Adrenal gland (tissue), 12 donors: ENCODE data around the gene P3H2. TPM values are rescaled to one million over a fixed set of nuclear protein-coding genes. Genes with fewer than 3 reads are reported as not detected.

Experiments used
- DNase-seq, 7 donors: peaks; one replicate each; pipeline ENCODE4 v3.0.0-alpha.2; 2019 to 2020
- H3K27ac ChIP-seq, 5 donors: fragments of 200-600 bp; sonication (generic) in 4 of 5; 1 replicate in 3 of 5; 2 replicates in 2 of 5; pipeline versions ENCODE4 v1.5.1 to v1.8.0; 2016 to 2020; ENCODE audit warnings: mild to moderate bottlenecking in 1 of 5
- H3K27me3 ChIP-seq: fragments of 200-600 bp; 2 replicates; pipeline ENCODE4 v1.8.0; 2021
- H3K36me3 ChIP-seq, 2 donors: fragments of 200-600 bp; replicated peaks in 1 of 2; 1 replicate in 1 of 2; 2 replicates in 1 of 2; pipeline versions ENCODE4 v1.5.1 to v1.8.0; 2018 to 2022
- H3K4me1 ChIP-seq, 2 donors: fragments of 200-600 bp; replicated peaks in 1 of 2; 1 replicate in 1 of 2; 2 replicates in 1 of 2; pipeline versions ENCODE4 v1.5.1 to v1.8.0; 2018 to 2021
- H3K4me3 ChIP-seq, 4 donors: fragments of 200-600 bp; sonication (generic) in 3 of 4; one replicate each; pipeline ENCODE4 v1.5.1; 2016 to 2018
- H3K9me3 ChIP-seq, 3 donors: fragments of 200-600 bp; sonication (generic) in 1 of 3; replicated peaks in 1 of 3; 1 replicate in 2 of 3; 2 replicates in 1 of 3; pipeline versions ENCODE4 v1.5.1 to v1.8.0; 2016 to 2021
- CTCF ChIP-seq, 6 experiments: fragments of 450-650 bp in 4 of 6; fragments of 200-600 bp in 2 of 6; sonication (generic) in 1 of 6; IDR thresholded peaks; 1 replicate in 5 of 6; 2 replicates in 1 of 6; pipeline versions ENCODE4 v1.5.1 to v1.8.0; 2016 to 2021; ENCODE audit warnings: antibody characterized with exemption in 6 of 6, mild to moderate bottlenecking in 2 of 6, moderate library complexity in 1 of 6
- POLR2A ChIP-seq, 2 donors: fragments of 450-650 bp; IDR thresholded peaks; one replicate each; pipeline ENCODE4 v1.6.1; 2017; ENCODE audit warnings: antibody characterized with exemption in 2 of 2, mild to moderate bottlenecking in 2 of 2, moderate library complexity in 1 of 2
- WGBS, 4 donors: extraction: QIAGEN DNeasy Blood & Tissue Kit in 2 of 4; methylation state at CpG; one replicate each; pipeline versions ENCODE4 v1.1.5 to v1.1.7; 2013 to 2017; 5-methylcytosine and 5-hydroxymethylcytosine counted together
- intact Hi-C, 2 donors: fragments of 100-400 bp; cut with DNase I; formaldehyde crosslinking; loops; one replicate each; pipeline versions ENCODE4 v1.14.1 to v1.15.0; 2022 to 2023
- polyA plus RNA-seq, 3 donors: library from polyadenylated mRNA; stranded (reverse); fragments of 200-250 nt in 2 of 3; fragments of 350-450 nt in 1 of 3; fragmentation: Illumina TruSeq in 1 of 3; extraction: RNeasy Lipid Tissue Mini Kit (QIAGEN cat#74804) in 1 of 3; gene quantifications; one replicate each; pipeline ENCODE4 v1.2.3, GENCODE V29; 2013 to 2014
- total RNA-seq, 9 donors: library from RNA; depleted of rRNA in 4 of 9; stranded (reverse); fragments of >200 nt in 4 of 9; fragments of 120-200 nt in 1 of 9; fragmentation: NEBNext Ultra II Directional in 1 of 9; extraction: Animal tissue kit (Norgen Biotek cat#: 25700) in 1 of 9; gene quantifications; one replicate each; pipeline versions ENCODE4 v1.1.0 to v1.2.4, GENCODE V29; 2013 to 2023
- donor health status: healthy with polysubstance abuse.
- donor health status: Bipolar disorder and iron deficiency.
- donor health status: DM: yes; HTN: yes; CAD: no.
- donor health status: DM: no; HTN: no; CAD: no.
- donor health status: DM: no; HTN: no; CAD: no.
- donor health status: DM: yes; HTN: yes; CAD: no.

The P3H2 gene
- total and polyA plus RNA-seq, 12 donors: 22.8 to 175 (median 88.1) TPM

GRCh38 chr3:189990826-189991225 lies 129.9 kb downstream of the P3H2 start:
- H3K27ac ChIP-seq: no peak overlapping the region
- TF ChIP-seq POLR2A (IDR thresholded peaks at IDR 0.05): no peak
- no peak for TF ChIP-seq CTCF (IDR thresholded peaks at IDR 0.05)
- H3K4me1 ChIP-seq: peaks cover 0 to 5% of the 10 kb centered on the region in 2 donors
- no peaks in the 10 kb centered on the region for H3K9me3 ChIP-seq
- intact Hi-C loops: no loop called here
- DNase-seq: no peak
- 70 to 93% (median 85%) methylated on average over 5 of the region's 5 CpGs for WGBS, 4 donors
- H3K36me3 ChIP-seq: peaks cover 0 to 17% of the 10 kb centered on the region in 2 donors
- H3K4me3 ChIP-seq: no peak overlapping the region
- no peaks in the 10 kb centered on the region for H3K27me3 ChIP-seq

GRCh38 chr3:189988854-189989253 lies 131.8 kb downstream of the P3H2 start:
- no peak for DNase-seq
- no peak for TF ChIP-seq CTCF (IDR thresholded peaks at IDR 0.05)
- TF ChIP-seq POLR2A (IDR thresholded peaks at IDR 0.05): no peak
- H3K4me1 ChIP-seq: peaks cover 0 to 5% of the 10 kb centered on the region in 2 donors

GRCh38 chr3:189988322-189988721 lies 132.4 kb downstream of the P3H2 start:
- Histone ChIP-seq H3K36me3 (peaks cover 0 to 8% of the 10 kb centered on the region in 2 donors), H3K27ac (no peak overlapping the region), H3K27me3 (no peaks in the 10 kb centered on the region), H3K4me1 (peaks cover 0 to 5% of the 10 kb centered on the region in 2 donors), H3K9me3 (no peaks in the 10 kb centered on the region), H3K4me3 (no peak overlapping the region)
- no peak for DNase-seq
- intact Hi-C loops: no loop called here
- TF ChIP-seq POLR2A (IDR thresholded peaks at IDR 0.05) (no peak), CTCF (IDR thresholded peaks at IDR 0.05) (no peak)
- 47 to 55% (median 52%) methylated on average over 3 of the region's 3 CpGs for WGBS, 4 donors

More at GRCh38 chr3:189988854-189989253, 131.8 kb downstream of the P3H2 start:
- Histone ChIP-seq H3K27me3 (no peaks in the 10 kb centered on the region), H3K4me3 (no peak overlapping the region), H3K36me3 (peaks cover 0 to 11% of the 10 kb centered on the region in 2 donors), H3K9me3 (no peaks in the 10 kb centered on the region), H3K27ac (no peak overlapping the region)
- WGBS, 4 donors: 94 to 97% (median 96%) methylated on average over 12 of the region's 12 CpGs
- intact Hi-C loops: no loop called here

- 88 to 97% (median 96%) methylated on average over 6 of the region's 6 CpGs for WGBS, 4 donors
- TF ChIP-seq CTCF (IDR thresholded peaks at IDR 0.05): no peak
- no peak for TF ChIP-seq POLR2A (IDR thresholded peaks at IDR 0.05)
- intact Hi-C loops: no loop called here
These were observed 134.7 kb downstream of the P3H2 start for GRCh38 chr3:189985948-189986347.

More at GRCh38 chr3:189985948-189986347, 134.7 kb downstream of the P3H2 start:
- Histone ChIP-seq H3K27me3 (no peaks in the 10 kb centered on the region), H3K36me3 (no peaks in the 10 kb centered on the region), H3K9me3 (no peaks in the 10 kb centered on the region), H3K4me1 (peaks cover 0 to 23% of the 10 kb centered on the region in 2 donors), H3K27ac (no peak overlapping the region), H3K4me3 (no peak overlapping the region)
- no peak for DNase-seq
